OCI-M2 (cell line): ENCODE data around the gene PPARD.
A peak's percentile ranks its signal among the peaks of the same experiment; 100 is the strongest.

Experiments
- DNase-seq: peaks from one replicate; lab custom pipeline; 2025; ENCODE audit not compliant: unreplicated experiment; lab: John Stamatoyannopoulos, UW

The PPARD gene

GRCh38 chr6:35354361-35355135 is 12.2 kb downstream of the PPARD start:
- no peak for DNase-seq

- DNase-seq, result no peak
Measured at GRCh38 chr6:35356391-35356790, 14.0 kb downstream of the PPARD start.

GRCh38 chr6:35357677-35358076 is 15.3 kb downstream of the PPARD start:
- no peak for DNase-seq

GRCh38 chr6:35358086-35358485 is 15.7 kb downstream of the PPARD start:
- DNase-seq, result no peak

- no peak for DNase-seq
Measured at GRCh38 chr6:35359346-35359743, 17.0 kb downstream of the PPARD start.

GRCh38 chr6:35359744-35360348 is 17.5 kb downstream of the PPARD start:
- no peak for DNase-seq

- DNase-seq, result no peak
Measured at GRCh38 chr6:35360349-35361138, 18.2 kb downstream of the PPARD start.

- DNase-seq, result no peak
Measured at GRCh38 chr6:35362200-35362599, 19.8 kb downstream of the PPARD start.

GRCh38 chr6:35363293-35363750 is 21.0 kb downstream of the PPARD start:
- no peak for DNase-seq

- DNase-seq, result no peak
Measured at GRCh38 chr6:35365594-35366203, 23.3 kb downstream of the PPARD start.

- DNase-seq, result no peak
Measured at GRCh38 chr6:35366204-35366596, 23.8 kb downstream of the PPARD start.

GRCh38 chr6:35367646-35368037 is 25.3 kb downstream of the PPARD start:
- DNase-seq, result no peak

GRCh38 chr6:35368038-35368887 is 25.9 kb downstream of the PPARD start:
- no peak for DNase-seq

- peak; percentile 35 for DNase-seq
Measured at GRCh38 chr6:35370124-35370741, 27.9 kb downstream of the PPARD start.

- DNase-seq, result no peak
Measured at GRCh38 chr6:35370785-35371493, 28.6 kb downstream of the PPARD start.

GRCh38 chr6:35371494-35372262 is 29.3 kb downstream of the PPARD start:
- DNase-seq, result no peak

GRCh38 chr6:35372633-35373032 is 30.3 kb downstream of the PPARD start:
- no peak for DNase-seq

- DNase-seq, result no peak
Measured at GRCh38 chr6:35376281-35376680, 33.9 kb downstream of the PPARD start.

GRCh38 chr6:35377002-35377401 is 34.6 kb downstream of the PPARD start:
- no peak for DNase-seq
